A549 (cell line): ENCODE measurements around the gene CDKN3. TPM values are rescaled to one million over a fixed set of nuclear protein-coding genes. Genes with fewer than 3 reads are reported as not detected.
"Not testable (repeated sequence)": the region's sequence is repeated elsewhere in the genome, so short reads cannot be mapped to it uniquely, and the experiment has no call there.

Experiments
- ATAC-seq, 2 experiments: fragments of 200-7000 bp in 1 of 2; fragments of >200 bp in 1 of 2; cut with Nextera tagmentation in 1 of 2; cut with Tn5 transposase in 1 of 2; 3 replicates each; pipeline versions ENCODE4 v1.8.0 to v1.9.1; 2018 to 2020; ENCODE audit warnings: mild to moderate bottlenecking in 1 of 2, moderate library complexity in 1 of 2
- CTCF ChIA-PET: fragments of 300-600 bp; sonication (Branson Sonifier 250); formaldehyde crosslinking; extraction: SDS; loops from one replicate; lab custom pipeline; 2021; ENCODE audit warnings: antibody characterized with exemption, inconsistent platforms; lab: Yijun Ruan, JAX
- POLR2A ChIA-PET: fragments of 350-600 bp; formaldehyde crosslinking; extraction: SDS; loops from one replicate; lab custom pipeline; 2021; ENCODE audit warnings: antibody characterized with exemption, inconsistent platforms; lab: Yijun Ruan, JAX
- DNase-seq, 2 experiments: peaks; one replicate each; pipeline versions ENCODE4 v3.0.0 to v3.0.0-alpha.2; 2011 to 2016; ENCODE audit warnings: low read depth in 1 of 2, low spot score in 1 of 2
- FAIRE-seq: peaks from 2 replicates; lab custom pipeline; 2011; peaks lifted over from hg19 to GRCh38; lab: Jason Lieb, UNC
- H3K27ac ChIP-seq, 2 experiments: fragments of >200 bp; sonication (Bioruptor Twin); formaldehyde crosslinking; 3 replicates each; pipeline ENCODE4 v1.5.1; 2016 to 2017
- H3K4me1 ChIP-seq: fragments of >200 bp; sonication (Bioruptor Twin); formaldehyde crosslinking; 3 replicates; pipeline ENCODE4 v1.6.1; 2016
- H3K4me2 ChIP-seq: fragments of >200 bp; sonication (Bioruptor Twin); formaldehyde crosslinking; 3 replicates; pipeline ENCODE4 v1.6.1; 2016
- H3K4me3 ChIP-seq: fragments of >200 bp; sonication (Bioruptor Twin); formaldehyde crosslinking; 3 replicates; pipeline ENCODE4 v1.5.1; 2016
- H3K9me3 ChIP-seq: fragments of >200 bp; sonication (Bioruptor Twin); formaldehyde crosslinking; 3 replicates; pipeline ENCODE4 v1.6.1; 2016
- BHLHE40 ChIP-seq: IDR thresholded peaks from 2 replicates; pipeline ENCODE4 v1.6.1; 2012; ENCODE audit warnings: low read depth, low read length, inconsistent platforms
- EHMT2 ChIP-seq: fragments of 200-600 bp; sonication (generic); IDR thresholded peaks from 2 replicates; pipeline ENCODE4 v1.6.1; 2016; ENCODE audit warnings: antibody characterized with exemption, low read depth, mild to moderate bottlenecking, moderate library complexity
- FOSB ChIP-seq: fragments of 250-450 bp; sonication (Bioruptor Pico); IDR thresholded peaks from 2 replicates; pipeline ENCODE4 v1.5.0; 2020; ENCODE audit warnings: mild to moderate bottlenecking, moderate library complexity
- FOSL2 ChIP-seq, 2 experiments: fragments of 450-650 bp in 1 of 2; fragments of >200 bp in 1 of 2; sonication (Bioruptor Twin) in 1 of 2; formaldehyde crosslinking; IDR thresholded peaks; 2 replicates each; pipeline versions ENCODE4 v1.5.0 to v1.6.1; 2016 to 2020; ENCODE audit warnings: mild to moderate bottlenecking in 1 of 2, moderate library complexity in 1 of 2
- HDAC2 ChIP-seq: fragments of 200-600 bp; sonication (generic); IDR thresholded peaks from 2 replicates; pipeline ENCODE4 v1.6.1; 2016
- HEYL ChIP-seq: fragments of 250-450 bp; sonication (Bioruptor Pico); IDR thresholded peaks from 2 replicates; pipeline ENCODE4 v1.8.0; 2021; ENCODE audit warnings: mild to moderate bottlenecking, moderate library complexity
- HOXB13 ChIP-seq: fragments of 250-450 bp; sonication (Bioruptor Pico); IDR thresholded peaks from 2 replicates; pipeline ENCODE4 v1.5.0; 2020; ENCODE audit warnings: low read depth, mild to moderate bottlenecking, moderate library complexity
- MAFK ChIP-seq: fragments of 450-650 bp; IDR thresholded peaks from 2 replicates; pipeline ENCODE4 v1.6.1; 2014; ENCODE audit not compliant: partially characterized antibody
- NFE2L2 ChIP-seq: fragments of 150-350 bp; conservative IDR thresholded peaks from 2 replicates; pipeline ENCODE4 v1.6.1; 2014; ENCODE audit warnings: low read length
- RAD21 ChIP-seq, 2 experiments: fragments of >200 bp in 1 of 2; sonication (Bioruptor Twin) in 1 of 2; formaldehyde crosslinking in 1 of 2; IDR thresholded peaks in 1 of 2; conservative IDR thresholded peaks in 1 of 2; 2 replicates in 1 of 2; 3 replicates in 1 of 2; pipeline ENCODE4 v1.6.1; 2012 to 2018; ENCODE audit warnings: inconsistent platforms in 1 of 2
- RARB ChIP-seq: fragments of 250-450 bp; sonication (Bioruptor Pico); IDR thresholded peaks from 2 replicates; pipeline ENCODE4 v1.8.0; 2021; ENCODE audit warnings: mild to moderate bottlenecking, moderate library complexity
- SMC3 ChIP-seq: fragments of >200 bp; sonication (Bioruptor Twin); formaldehyde crosslinking; IDR thresholded peaks from 3 replicates; pipeline ENCODE4 v1.6.1; 2018; ENCODE audit warnings: inconsistent platforms
- TP53 ChIP-seq: fragments of 250-450 bp; sonication (Bioruptor Pico); IDR thresholded peaks from 2 replicates; pipeline ENCODE4 v1.5.0; 2021; ENCODE audit warnings: mild to moderate bottlenecking, moderate library complexity
- ZFP36 ChIP-seq: fragments of 450-650 bp; IDR thresholded peaks from 2 replicates; pipeline ENCODE4 v1.6.1; 2014; ENCODE audit warnings: borderline replicate concordance; ENCODE audit not compliant: partially characterized antibody
- ZSCAN20 ChIP-seq: fragments of 250-450 bp; sonication (Bioruptor Pico); IDR thresholded peaks from 2 replicates; pipeline ENCODE4 v1.8.0; 2022; ENCODE audit warnings: mild to moderate bottlenecking, moderate library complexity
- WGBS: methylation state at CpG from one replicate; pipeline ENCODE4 v1.1.6; 2017; ENCODE audit errors: missing lambda C conversion rate; 5-methylcytosine and 5-hydroxymethylcytosine counted together
- polyA plus RNA-seq, 4 experiments: library from polyadenylated mRNA; depleted of rRNA in 3 of 4; stranded (reverse); fragments of >200 nt; fragmentation: RNase III in 1 of 4; extraction: RNeasy Plus Mini Kit Qiagen cat#74134 plus additional on column Dnase treatment in 1 of 4; gene quantifications; 2 replicates in 3 of 4; 3 replicates in 1 of 4; pipeline ENCODE4 v1.2.3, GENCODE V29; 2011 to 2017
- TF ChIP-seq, protein P1 (sequence below): fragments of 200-600 bp; sonication (generic); IDR thresholded peaks from 2 replicates; pipeline ENCODE4 v1.6.1; 2016; ENCODE audit warnings: antibody characterized with exemption, mild to moderate bottlenecking, moderate library complexity
- TF ChIP-seq, protein P2 (sequence below): fragments of 250-450 bp; sonication (Bioruptor Pico); IDR thresholded peaks from 2 replicates; pipeline ENCODE4 v1.5.0; 2021; ENCODE audit warnings: mild to moderate bottlenecking, moderate library complexity, borderline replicate concordance

The CDKN3 gene
- polyA plus RNA-seq, 2 of the 4 experiments (the other 2 are of a cell fraction) = 67.4 to 154 TPM

DNA sequence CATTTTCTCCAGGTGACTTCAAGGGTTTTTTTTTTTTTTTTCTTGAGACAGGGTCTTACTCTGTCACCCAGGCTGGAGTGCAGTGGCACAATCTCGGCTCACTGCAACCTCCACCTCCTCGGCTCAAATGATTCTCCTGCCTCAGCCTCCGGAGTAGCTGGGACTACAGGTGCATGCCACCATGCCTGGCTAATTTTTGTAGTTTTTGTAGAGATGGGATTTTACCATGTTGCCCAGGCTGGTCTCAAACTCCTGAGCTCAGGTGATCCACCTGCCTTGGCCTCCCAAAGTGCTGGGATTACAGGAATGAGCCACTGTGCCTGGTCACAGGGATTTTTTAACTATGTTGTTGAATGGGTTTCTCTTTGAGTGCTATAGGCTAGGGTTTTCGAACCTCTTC, 41.1 kb downstream of the CDKN3 start:
- 97% methylated on average over 4 of the region's 4 CpGs for WGBS
- FAIRE-seq, POLR2A ChIA-PET, H3K9me3 ChIP-seq, ATAC-seq, DNase-seq, H3K27ac ChIP-seq, H3K4me2 ChIP-seq, H3K4me3 ChIP-seq: not testable (repeated sequence)
- peaks cover 40% of the 10 kb centered on the region for H3K4me1 ChIP-seq
- CTCF ChIA-PET = interaction anchor here (0.6 to 2.1 kb wide), 3 partner anchors 14 to 1130 kb away, joined by 3 to 9 read pairs (median 4); partner anchors contain the start of gene CDKN3

DNA sequence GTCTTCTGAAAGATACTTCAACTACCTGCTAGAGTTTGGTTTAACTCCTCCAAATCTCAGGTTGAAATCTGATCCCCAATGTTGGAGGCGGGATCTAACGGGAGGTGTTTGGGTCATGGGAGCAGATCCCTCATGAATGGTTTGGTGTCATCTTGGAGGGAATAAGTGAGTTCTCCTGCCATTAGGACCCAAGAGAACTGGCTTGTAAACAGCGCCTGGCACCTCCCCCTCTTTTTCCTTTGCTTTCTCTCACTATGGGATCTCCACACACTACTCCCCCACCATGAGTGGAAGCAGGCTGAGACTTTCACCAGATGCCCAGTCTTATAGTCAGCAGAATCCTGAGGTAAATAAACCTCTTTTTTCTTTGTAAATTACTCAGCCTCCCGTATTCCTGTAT, 41.9 kb downstream of the CDKN3 start:
- ATAC-seq (no peak), FAIRE-seq (no peak), DNase-seq (no peak)
- no peak overlapping the region for H3K4me3 ChIP-seq
- no peaks in the 10 kb centered on the region for H3K9me3 ChIP-seq
- POLR2A ChIA-PET = no interaction called here
- no peak overlapping the region for H3K27ac ChIP-seq
- TF ChIP-seq HOXB13 = no peak
- no peak for TF ChIP-seq EHMT2
- no peak for TF ChIP-seq HEYL (CRISPR knock-in tag)
- TF ChIP-seq TP53 (CRISPR knock-in tag) = no peak
- no peak for TF ChIP-seq RARB (CRISPR knock-in tag)
- TF ChIP-seq, protein P1, sequence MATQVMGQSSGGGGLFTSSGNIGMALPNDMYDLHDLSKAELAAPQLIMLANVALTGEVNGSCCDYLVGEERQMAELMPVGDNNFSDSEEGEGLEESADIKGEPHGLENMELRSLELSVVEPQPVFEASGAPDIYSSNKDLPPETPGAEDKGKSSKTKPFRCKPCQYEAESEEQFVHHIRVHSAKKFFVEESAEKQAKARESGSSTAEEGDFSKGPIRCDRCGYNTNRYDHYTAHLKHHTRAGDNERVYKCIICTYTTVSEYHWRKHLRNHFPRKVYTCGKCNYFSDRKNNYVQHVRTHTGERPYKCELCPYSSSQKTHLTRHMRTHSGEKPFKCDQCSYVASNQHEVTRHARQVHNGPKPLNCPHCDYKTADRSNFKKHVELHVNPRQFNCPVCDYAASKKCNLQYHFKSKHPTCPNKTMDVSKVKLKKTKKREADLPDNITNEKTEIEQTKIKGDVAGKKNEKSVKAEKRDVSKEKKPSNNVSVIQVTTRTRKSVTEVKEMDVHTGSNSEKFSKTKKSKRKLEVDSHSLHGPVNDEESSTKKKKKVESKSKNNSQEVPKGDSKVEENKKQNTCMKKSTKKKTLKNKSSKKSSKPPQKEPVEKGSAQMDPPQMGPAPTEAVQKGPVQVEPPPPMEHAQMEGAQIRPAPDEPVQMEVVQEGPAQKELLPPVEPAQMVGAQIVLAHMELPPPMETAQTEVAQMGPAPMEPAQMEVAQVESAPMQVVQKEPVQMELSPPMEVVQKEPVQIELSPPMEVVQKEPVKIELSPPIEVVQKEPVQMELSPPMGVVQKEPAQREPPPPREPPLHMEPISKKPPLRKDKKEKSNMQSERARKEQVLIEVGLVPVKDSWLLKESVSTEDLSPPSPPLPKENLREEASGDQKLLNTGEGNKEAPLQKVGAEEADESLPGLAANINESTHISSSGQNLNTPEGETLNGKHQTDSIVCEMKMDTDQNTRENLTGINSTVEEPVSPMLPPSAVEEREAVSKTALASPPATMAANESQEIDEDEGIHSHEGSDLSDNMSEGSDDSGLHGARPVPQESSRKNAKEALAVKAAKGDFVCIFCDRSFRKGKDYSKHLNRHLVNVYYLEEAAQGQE = no peak
- no peak for TF ChIP-seq MAFK
- TF ChIP-seq, protein P2, sequence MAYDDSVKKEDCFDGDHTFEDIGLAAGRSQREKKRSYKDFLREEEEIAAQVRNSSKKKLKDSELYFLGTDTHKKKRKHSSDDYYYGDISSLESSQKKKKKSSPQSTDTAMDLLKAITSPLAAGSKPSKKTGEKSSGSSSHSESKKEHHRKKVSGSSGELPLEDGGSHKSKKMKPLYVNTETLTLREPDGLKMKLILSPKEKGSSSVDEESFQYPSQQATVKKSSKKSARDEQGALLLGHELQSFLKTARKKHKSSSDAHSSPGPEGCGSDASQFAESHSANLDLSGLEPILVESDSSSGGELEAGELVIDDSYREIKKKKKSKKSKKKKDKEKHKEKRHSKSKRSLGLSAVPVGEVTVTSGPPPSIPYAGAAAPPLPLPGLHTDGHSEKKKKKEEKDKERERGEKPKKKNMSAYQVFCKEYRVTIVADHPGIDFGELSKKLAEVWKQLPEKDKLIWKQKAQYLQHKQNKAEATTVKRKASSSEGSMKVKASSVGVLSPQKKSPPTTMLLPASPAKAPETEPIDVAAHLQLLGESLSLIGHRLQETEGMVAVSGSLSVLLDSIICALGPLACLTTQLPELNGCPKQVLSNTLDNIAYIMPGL (CRISPR knock-in tag) = no peak
- no peak for TF ChIP-seq ZFP36
- no peak for TF ChIP-seq SMC3
- no peak for TF ChIP-seq RAD21 (conservative IDR thresholded peaks at IDR 0.05 in 1 of 2, IDR thresholded peaks at IDR 0.05 in 1 of 2)
- no peak for TF ChIP-seq NFE2L2
- no peak for TF ChIP-seq FOSL2 (IDR thresholded peaks at IDR 0.05)
- TF ChIP-seq FOSL2 (CRISPR knock-in tag; IDR thresholded peaks at IDR 0.05) = no peak
- CTCF ChIA-PET = interaction anchor here (0.7 to 2.1 kb wide), 3 partner anchors 15 to 72 kb away, joined by 3 to 9 read pairs (median 4); partner anchors contain the start of gene CDKN3
- H3K4me2 ChIP-seq = peak overlapping the region; percentile 93; the same call in 2 of the 3 replicates
- H3K4me1 ChIP-seq = peaks cover 40% of the 10 kb centered on the region
- 91% methylated on average over 4 of the region's 4 CpGs for WGBS

DNA sequence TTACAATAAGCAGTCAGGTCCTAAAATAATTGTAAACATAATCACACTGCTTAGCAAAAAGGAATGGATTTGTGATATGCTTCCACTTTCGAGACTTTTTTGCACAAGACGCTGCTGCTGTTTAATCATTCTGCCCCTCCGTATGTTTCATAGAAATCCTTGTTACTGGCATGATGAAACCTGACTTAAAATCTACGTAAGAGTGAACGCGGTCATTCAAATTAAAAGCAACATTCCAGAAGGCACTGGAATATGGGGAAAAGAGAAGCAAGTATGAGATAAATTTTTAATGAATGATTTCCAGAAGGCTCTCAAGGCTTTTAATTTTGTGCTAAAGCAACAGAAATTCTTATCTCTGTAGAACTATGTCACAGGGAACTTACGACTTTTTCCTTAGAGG, 43.2 kb downstream of the CDKN3 start:
- CTCF ChIA-PET = interaction anchor here (0.6 to 1.4 kb wide), 4 partner anchors 17 to 79 kb away, joined by 3 to 6 read pairs (median 4); no protein-coding TSS in a partner anchor
- DNase-seq = no peak

More for the DNA sequence above, 43.2 kb downstream of the CDKN3 start:
- FAIRE-seq = no peak
- no peaks in the 10 kb centered on the region for H3K9me3 ChIP-seq
- no peak for TF ChIP-seq FOSB (CRISPR knock-in tag)
- no peak for TF ChIP-seq HDAC2
- TF ChIP-seq ZSCAN20 (CRISPR knock-in tag) = no peak
- no peak for TF ChIP-seq RAD21 (conservative IDR thresholded peaks at IDR 0.05 in 1 of 2, IDR thresholded peaks at IDR 0.05 in 1 of 2)
- TF ChIP-seq BHLHE40 = no peak
- TF ChIP-seq, all 56 proteins: peak for 0
- WGBS = 54% methylated on average over 7 of the region's 7 CpGs
- Histone ChIP-seq H3K4me3 (peak overlapping the region; percentile 78), H3K4me2 (peak overlapping the region; percentile 93), H3K27ac (peak overlapping the region; percentile 94 to 98), H3K4me1 (peaks cover 40% of the 10 kb centered on the region)
- POLR2A ChIA-PET = no interaction called here
- ATAC-seq = no peak
